A204.1 (cell line): ENCODE measurements around the gene TMEM252.

Experiments used
- FAIRE-seq: peaks from 2 replicates; lab custom pipeline; 2012; peaks lifted over from hg19 to GRCh38; lab: Jason Lieb, UNC

Gene TMEM252

GRCh38 chr9:68497629-68498028 lies 43.1 kb downstream of the TMEM252 start:
- no peak for FAIRE-seq

- FAIRE-seq: no peak
These were observed 44.3 kb downstream of the TMEM252 start for GRCh38 chr9:68496356-68496755.

DNA sequence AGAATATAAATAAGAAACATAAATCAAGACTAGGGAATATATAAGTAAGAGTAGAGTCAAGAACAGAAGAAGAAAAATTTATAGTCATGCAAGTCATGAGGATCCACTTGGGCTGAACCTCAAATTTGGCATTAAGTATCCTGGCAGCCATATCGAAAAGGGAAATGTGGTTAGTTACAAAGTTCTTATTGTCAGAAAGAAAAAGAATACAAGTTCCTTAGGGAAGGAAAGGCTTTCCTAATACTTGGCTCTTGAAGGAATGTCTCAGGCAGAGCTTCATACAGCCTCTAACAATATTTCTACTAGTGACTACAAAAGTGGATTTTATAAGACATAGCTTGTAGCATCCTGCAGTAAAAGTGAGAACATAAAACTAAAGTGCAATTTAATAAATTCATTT lies 45.4 kb downstream of the TMEM252 start:
- FAIRE-seq: no peak

DNA sequence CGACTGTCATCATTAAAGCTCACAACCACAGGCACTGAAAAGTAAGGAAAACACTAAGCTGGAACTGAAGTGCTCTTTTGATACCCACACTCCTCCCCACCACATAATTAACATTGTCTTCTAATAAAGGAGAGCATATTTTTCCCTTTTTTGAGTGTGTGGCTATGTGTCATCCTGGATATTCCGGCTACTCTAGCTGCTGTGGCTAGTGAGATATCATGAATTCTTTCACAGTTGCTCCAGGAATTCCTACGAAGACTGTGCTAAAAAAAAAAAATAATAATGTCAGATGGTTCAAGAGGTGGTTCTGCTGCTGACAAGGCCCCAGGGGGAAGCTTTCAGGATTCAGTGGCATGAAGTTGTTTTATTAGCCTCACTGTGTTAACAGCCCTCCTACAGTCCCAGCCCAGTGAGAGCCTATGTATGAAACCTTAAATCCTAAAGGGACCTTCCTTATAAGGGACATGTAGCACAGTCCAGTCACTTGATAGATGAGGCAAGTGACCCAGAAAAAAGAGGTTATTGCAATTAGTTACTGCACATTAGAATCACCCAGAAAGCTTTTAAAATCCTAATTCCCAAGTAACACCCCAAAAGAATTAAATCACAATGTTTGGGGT lies 46.6 kb downstream of the TMEM252 start:
- FAIRE-seq: no peak

DNA sequence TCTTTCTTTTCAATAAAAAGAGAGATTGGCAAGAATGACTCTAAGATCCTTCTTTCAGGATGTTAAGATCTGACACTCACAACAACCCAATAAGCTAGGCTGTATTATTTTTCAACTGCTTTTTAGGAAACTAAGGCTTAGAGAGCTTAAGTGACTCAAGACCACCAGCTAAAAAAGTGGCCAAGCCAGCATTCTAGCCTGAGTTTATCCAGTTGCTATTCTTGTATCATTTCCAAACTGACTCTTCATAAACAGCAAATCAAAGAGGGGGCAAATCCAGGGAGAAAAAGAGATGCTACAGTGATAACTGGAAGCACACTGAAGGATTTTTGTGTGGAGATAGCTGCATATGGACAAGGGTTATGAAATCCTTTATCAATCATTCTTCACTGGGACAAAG lies 47.1 kb downstream of the TMEM252 start:
- no peak for FAIRE-seq

GRCh38 chr9:68492806-68493205 lies 47.9 kb downstream of the TMEM252 start:
- no peak for FAIRE-seq

GRCh38 chr9:68489646-68490045 lies 51.0 kb downstream of the TMEM252 start:
- FAIRE-seq: no peak

GRCh38 chr9:68488126-68488525 lies 52.6 kb downstream of the TMEM252 start:
- FAIRE-seq: no peak
